GM12878 (cell line): ENCODE measurements around the gene PRDM16.

Source experiments
- BCL11A ChIP-seq: IDR thresholded peaks from 2 replicates; pipeline ENCODE4 v1.6.1; 2011; ENCODE audit warnings: low read depth, low read length
- CREB1 ChIP-seq: IDR thresholded peaks from 2 replicates; pipeline ENCODE4 v1.6.1; 2012; ENCODE audit warnings: low read depth, mild to moderate bottlenecking, inconsistent platforms
- CTCF ChIP-seq, 3 experiments: IDR thresholded peaks in 2 of 3; conservative IDR thresholded peaks in 1 of 3; 2 replicates each; pipeline ENCODE4 v1.5.1; 2011; ENCODE audit warnings: low read depth in 3 of 3, low read length in 3 of 3, mild to moderate bottlenecking in 3 of 3, control low read depth in 2 of 3, moderate library complexity in 2 of 3, inconsistent platforms in 1 of 3, mixed read lengths in 1 of 3; ENCODE audit not compliant: control insufficient read depth in 2 of 3, insufficient read depth in 1 of 3; ENCODE audit errors: extremely low read depth in 1 of 3
- HCFC1 ChIP-seq: fragments of 150-350 bp; IDR thresholded peaks from 2 replicates; pipeline ENCODE4 v1.6.1; 2014; ENCODE audit warnings: low read length
- NFIC ChIP-seq: IDR thresholded peaks from 2 replicates; pipeline ENCODE4 v1.6.1; 2012; ENCODE audit warnings: low read depth, mild to moderate bottlenecking, inconsistent platforms, low read length, moderate library complexity

GRCh38 chr1:3282186-3282585 lies 213.2 kb downstream of the PRDM16 start:
- TF ChIP-seq NFIC: no peak
- no peak for TF ChIP-seq CTCF (IDR thresholded peaks at IDR 0.05 in 2 of 3, conservative IDR thresholded peaks at IDR 0.05 in 1 of 3; ENCODE audit: control insufficient read depth in 2 of 3, extremely low read depth in 1 of 3, insufficient read depth in 1 of 3, low read depth in 3 of 3, low read length in 3 of 3)
- TF ChIP-seq HCFC1: no peak
- no peak for TF ChIP-seq CREB1
- TF ChIP-seq BCL11A: no peak
